Measurements from ENCODE around the gene PPA1.
"Not testable (repeated sequence)": the region's sequence is repeated elsewhere in the genome, so short reads cannot be mapped to it uniquely, and the experiment has no call there.

Gene PPA1

GRCh38 chr10:70254778-70255328, 21.6 kb upstream of the PPA1 start:
- FAIRE-seq: no peak

DNA sequence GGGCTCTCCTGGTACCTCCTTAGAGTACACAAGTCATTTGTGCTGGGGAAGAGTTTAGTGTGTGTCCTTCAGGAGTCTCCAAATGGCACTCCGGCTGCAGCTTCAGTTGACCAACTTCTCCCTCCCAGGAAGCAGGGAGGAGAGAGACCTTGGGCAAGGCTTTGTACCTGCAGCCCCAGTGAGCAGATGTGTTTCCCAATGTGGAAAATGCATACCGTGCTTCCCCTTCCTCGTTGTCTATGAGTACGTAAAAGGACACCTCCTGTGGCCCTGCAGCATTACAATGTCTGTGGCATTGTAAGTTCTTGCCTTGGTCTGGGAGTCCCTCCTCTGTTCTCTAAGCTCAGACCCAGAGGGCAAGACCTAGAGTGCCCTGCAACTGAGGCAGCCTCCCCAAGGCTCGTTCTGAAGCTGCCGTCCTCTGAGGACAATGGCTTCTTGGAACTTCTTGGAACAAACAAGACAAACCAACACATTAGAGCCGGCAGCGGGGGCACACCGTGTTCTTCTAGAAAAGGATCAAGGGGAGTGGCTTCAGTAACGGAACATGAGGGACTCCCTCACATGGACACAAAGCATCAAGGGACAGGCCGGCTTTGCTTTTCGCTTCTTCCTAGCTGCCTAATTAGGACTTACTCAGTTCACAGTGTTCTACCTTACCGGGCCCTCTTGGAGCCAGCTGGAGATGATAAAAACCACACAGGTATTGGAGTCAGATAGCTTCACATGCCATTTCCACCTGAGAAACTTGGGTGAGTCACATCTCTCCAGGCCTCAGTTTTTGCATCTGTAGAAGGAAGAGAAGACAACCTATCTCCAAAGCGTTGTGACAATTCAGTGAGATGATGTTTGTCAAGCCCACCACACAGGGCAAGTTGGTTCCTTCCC, 20.9 kb upstream of the PPA1 start:
- FAIRE-seq: no peak

- no peak for FAIRE-seq
These were observed 17.9 kb upstream of the PPA1 start for GRCh38 chr10:70250961-70251680.

DNA sequence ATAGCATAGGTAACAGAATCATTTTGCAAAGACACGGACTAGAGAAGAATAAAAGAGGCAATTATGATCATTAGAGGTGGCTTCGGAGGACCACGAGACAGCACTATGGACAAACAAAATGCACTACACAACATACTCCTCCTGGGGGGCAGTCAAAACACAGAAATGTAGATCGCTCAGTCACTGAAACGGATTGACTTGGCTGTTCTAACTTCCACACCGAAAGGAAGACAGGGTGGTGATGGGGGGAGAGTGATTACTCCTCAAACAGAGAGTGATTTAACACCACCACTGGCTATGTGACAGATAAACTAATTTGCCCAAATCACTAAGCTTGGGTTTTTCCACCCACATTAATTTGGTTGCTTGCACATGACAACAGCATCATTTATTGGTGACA, 14.1 kb upstream of the PPA1 start:
- FAIRE-seq: no peak

- FAIRE-seq: no peak
These were observed 7.9 kb upstream of the PPA1 start for GRCh38 chr10:70241081-70241480.

GRCh38 chr10:70239986-70240385, 6.8 kb upstream of the PPA1 start:
- FAIRE-seq: not testable (repeated sequence)

DNA sequence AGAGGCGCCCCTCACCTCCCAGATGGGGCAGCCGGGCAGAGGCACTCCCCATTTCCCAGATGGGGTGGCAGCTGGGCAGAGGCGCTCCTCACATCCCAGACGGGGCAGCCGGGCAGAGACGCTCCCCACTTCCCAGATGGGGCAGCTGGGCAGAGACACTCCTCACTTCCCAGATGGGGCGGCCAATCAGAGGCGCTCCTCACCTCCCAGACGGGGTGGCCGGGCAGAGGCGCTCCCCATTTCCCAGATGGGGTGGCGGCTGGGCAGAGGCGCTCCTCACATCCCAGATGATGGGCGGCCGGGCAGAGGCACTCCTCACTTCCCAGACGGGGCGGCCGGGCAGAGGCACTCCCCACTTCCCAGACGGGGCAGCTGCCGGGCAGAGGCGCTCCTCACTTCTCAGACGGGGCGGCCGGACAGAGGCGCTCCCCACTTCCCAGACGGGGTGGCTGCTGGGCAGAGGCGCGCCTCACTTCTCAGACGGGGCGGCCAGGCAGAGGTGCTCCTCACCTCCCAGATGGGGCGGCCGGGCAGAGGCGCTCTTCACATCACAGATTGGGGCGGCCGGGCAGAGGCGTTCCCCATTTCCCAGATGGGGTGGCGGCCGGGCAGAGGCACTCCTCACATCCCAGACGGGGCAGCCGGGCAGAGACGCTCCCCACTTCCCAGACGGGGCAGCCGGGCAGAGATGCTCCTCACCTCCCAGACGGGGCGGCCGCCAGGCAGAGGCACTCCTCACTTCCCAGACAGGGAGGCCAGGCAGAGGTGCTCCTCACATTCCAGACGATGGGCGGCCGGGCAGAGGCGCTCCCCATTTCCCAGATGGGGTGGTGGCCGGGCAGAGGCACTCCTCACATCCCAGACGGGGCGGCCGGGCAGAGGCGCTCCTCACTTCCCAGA, 6.1 kb upstream of the PPA1 start:
- FAIRE-seq: not testable (repeated sequence)

DNA sequence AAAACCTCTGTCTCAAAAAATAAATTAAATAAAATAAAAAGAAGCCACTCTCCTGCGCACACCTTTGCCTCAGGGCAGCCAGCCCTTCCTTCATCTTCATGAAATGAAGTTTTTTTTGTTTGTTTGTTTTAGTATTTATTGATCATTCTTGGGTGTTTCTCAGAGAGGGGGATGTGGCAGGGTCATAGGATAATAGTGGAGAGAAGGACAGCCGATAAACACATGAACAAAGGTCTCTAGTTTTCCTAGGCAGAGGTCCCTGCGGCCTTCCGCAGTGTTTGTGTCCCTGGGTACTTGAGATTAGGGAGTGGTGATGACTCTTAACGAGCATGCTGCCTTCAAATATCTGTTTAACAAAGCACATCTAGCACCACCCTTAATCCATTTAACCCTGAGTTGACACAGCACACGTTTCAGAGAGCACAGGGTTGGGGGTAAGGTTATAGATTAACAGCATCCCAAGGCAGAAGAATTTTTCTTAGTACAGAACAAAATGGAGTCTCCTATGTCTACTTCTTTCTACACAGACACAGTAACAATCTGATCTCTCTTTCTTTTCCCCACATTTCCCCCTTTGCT, 4.8 kb upstream of the PPA1 start:
- FAIRE-seq: not testable (repeated sequence)

GRCh38 chr10:70234668-70235447, 1.6 kb upstream of the PPA1 start:
- no peak for FAIRE-seq

- no peak for FAIRE-seq
These were observed 691 bp upstream of the PPA1 start for GRCh38 chr10:70233939-70234300.

GRCh38 chr10:70232859-70233108, 445 bp downstream of the PPA1 start:
- no peak for FAIRE-seq

DNA sequence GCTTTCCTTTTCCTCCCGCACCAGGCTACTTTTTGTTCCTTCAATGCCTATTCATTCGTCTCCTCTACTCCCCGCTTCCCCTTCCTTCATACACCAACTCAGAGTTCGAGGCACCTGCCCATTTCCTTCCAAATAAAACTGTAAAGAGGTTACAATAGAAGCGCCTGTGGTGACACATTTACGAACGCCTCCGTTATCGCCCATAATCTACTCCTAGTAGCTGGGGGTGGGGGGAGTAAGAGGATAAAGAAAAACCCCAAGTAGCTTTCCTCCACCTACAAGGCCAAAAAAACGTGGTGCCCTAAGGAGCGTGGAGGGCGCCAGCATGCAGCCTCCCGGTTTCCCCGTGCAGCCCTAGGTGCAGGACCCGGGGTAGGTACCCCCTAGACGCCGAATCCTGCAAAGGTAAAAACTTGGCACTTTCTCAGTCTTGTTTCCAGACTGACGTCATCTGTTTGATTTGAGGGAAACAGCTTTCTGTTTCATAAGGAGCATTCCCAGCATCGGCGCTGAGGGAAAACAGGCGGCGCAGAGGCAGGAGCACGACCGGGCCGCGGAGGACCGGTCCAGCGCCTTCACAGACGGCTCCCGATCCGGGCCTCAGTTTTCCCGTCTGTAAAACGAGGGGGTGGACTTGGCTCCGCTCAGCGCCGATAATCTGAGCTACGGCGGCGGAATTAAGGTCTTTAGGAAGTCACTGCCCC, 922 bp downstream of the PPA1 start:
- FAIRE-seq: no peak

DNA sequence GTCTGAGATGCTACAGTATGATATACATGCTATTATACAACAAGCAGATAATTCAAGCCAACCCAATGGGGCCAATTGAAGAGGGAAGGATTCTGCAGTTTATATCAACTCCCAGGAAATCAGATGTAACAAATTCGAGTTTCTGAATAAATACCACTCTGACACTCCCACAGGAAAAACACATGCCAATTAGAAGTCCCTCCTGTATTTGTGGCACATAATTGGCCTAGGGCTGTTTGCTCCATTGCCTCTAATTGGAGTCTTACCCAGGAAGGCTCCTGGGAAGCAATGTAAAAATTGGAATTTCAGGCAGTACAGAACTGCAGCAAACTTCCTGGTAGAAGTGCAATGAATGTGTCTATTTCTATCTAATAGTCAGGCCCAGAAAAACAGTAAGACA, 4.7 kb downstream of the PPA1 start:
- FAIRE-seq: no peak

GRCh38 chr10:70227548-70228320, 5.5 kb downstream of the PPA1 start:
- FAIRE-seq: peak; percentile 51

DNA sequence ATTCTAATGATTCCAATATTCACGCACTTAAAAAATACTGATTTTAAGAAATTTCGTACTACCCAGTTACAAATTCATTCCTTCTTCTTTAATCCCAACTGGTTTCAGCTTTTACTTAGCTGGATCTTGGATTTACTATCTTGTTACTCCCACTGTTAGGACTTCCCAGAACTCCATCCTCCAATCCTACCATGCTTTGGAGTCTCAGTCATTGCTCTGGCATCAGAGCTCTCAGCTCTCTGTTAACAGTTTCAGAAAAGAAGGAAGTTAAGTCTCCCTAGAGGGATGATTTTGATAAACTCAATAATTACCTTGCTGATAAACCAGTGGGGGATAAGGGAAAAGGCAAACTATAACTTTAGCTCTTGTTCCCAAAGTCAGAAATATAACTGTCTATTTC, 9.5 kb downstream of the PPA1 start:
- no peak for FAIRE-seq

- FAIRE-seq: not testable (repeated sequence)
These were observed 10.3 kb downstream of the PPA1 start for GRCh38 chr10:70222811-70223447.

DNA sequence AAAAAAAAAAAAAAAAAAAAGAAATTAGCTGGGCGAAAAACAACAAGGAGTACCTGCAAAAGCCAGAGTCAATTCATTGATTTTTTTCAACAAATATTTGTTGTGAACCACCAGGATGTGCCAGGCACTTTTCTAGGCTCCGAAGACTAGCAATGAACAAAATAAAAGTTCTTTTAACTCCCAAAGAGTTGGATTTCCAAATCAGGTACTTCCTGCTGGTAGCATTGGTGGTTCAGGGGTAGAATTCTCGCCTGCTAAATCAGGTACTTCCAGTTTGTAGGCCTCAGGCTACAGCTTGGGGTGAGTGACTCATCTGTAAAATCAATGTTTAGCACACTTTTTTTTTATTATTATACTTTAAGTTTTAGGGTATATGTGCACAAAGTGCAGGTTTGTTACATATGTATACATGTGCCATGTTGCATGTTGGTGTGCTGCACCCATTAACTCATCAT, 10.9 kb downstream of the PPA1 start:
- FAIRE-seq: no peak

DNA sequence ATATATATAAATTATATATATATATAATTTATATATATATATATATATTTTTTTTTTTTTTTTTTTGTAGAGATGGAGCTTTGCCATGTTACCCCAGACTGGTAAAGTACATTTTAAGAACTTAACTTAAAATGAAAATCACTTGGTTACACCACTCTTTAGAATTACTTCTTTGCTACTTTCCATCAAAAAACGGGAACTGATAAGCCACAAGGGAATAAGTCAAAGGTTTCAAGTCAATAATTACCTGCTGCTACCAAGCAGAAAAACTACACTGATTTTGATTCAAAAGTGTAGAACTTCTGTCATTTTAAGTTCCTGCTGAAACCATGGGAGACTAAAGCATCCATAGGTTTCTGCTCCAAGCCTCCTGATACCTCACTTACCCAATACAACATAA, 12.2 kb downstream of the PPA1 start:
- FAIRE-seq: no peak

- FAIRE-seq: no peak
These were observed 20.4 kb downstream of the PPA1 start for GRCh38 chr10:70212879-70213278.

- no peak for FAIRE-seq
These were observed 21.0 kb downstream of the PPA1 start for GRCh38 chr10:70212277-70212676.

All from colon (tissue), 2 donors.